ENCODE measurements around the gene TAAR6. TPM values are rescaled to one million over a fixed set of nuclear protein-coding genes. Genes with fewer than 3 reads are reported as not detected.
"Not testable (repeated sequence)": the region's sequence is repeated elsewhere in the genome, so short reads cannot be mapped to it uniquely, and the experiment has no call there.

Gene TAAR6
- not detected for total RNA-seq

GRCh38 chr6:132570221-132570777, at the start of gene TAAR6:
TSS of gene TAAR6 (plus strand) at chr6:132570322. CDS start at chr6:132570322, 0 bp downstream.
- POLR2A ChIA-PET: no interaction called here
- Mint-ChIP-seq H3K9me3 (no peaks in the 10 kb centered on the region), H3K36me3 (ENCODE audit: low read depth) (no peaks in the 10 kb centered on the region), H3K4me3 (no peak within 1 kb of the TSS), H3K27me3 (peaks cover 26% of the 10 kb centered on the region), H3K27ac (no peak within 1 kb of the TSS), H3K4me1 (no peaks in the 10 kb centered on the region)
- CTCF ChIA-PET: no interaction called here
- DNase-seq: no peak

DNA sequence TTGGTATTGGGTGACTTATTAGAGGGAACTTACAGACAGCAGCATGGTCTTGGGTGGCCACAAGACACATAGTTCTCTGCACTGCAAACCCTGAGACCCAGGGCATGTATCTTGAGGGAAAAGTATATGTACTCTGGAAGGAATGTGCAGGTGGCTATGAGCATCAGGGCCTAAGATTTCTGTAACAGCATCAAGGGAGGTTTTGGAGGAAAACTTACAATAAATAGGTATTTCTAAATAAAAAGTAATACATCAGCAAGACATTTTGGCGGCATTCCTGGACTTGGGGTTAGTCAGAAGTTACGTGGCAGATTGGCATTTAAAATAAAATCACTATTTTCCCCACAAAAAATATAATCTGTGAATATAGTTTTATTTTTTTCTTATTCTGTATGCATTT, 49.2 kb upstream of the TAAR6 start:
- CTCF ChIA-PET: interaction anchor here (0.6 kb wide), 1 partner anchor 303 kb away, joined by 6 read pairs; no protein-coding TSS in a partner anchor
- Mint-ChIP-seq H3K27me3 (peaks cover 46% of the 10 kb centered on the region), H3K4me3 (no peak overlapping the region), H3K9me3 (no peaks in the 10 kb centered on the region), H3K4me1 (no peaks in the 10 kb centered on the region), H3K36me3 (ENCODE audit: low read depth) (no peaks in the 10 kb centered on the region), H3K27ac (no peak overlapping the region)
- POLR2A ChIA-PET: no interaction called here
- no peak for DNase-seq

DNA sequence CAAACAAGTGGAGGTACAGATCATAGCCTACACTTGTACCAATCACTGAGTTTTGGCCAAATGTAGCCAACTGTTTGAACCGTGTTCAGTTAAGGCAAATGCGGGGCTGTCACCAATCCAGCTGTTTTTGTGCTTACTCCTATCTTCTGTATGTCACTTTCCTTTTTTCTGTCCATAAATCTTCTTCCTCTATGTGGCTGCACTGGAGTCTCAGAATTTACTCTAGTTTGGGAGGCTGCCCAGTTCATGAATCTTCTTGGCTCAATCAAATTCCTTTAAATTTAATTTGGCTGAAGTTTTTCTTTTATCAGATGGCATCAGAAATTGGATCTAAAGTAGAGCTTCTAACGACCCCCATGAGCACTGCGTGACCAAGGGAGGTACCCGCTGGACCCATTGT, 45.5 kb upstream of the TAAR6 start:
- Mint-ChIP-seq H3K4me1 (no peaks in the 10 kb centered on the region), H3K9me3 (no peaks in the 10 kb centered on the region), H3K27ac (no peak overlapping the region), H3K27me3 (peaks cover 43% of the 10 kb centered on the region), H3K36me3 (ENCODE audit: low read depth) (no peaks in the 10 kb centered on the region), H3K4me3 (no peak overlapping the region)
- ChIA-PET POLR2A (no interaction called here), CTCF (interaction anchor here (1.0 to 2.1 kb wide), 2 partner anchors 244 to 299 kb away, joined by 3 to 6 read pairs; no protein-coding TSS in a partner anchor)
- DNase-seq: no peak

DNA sequence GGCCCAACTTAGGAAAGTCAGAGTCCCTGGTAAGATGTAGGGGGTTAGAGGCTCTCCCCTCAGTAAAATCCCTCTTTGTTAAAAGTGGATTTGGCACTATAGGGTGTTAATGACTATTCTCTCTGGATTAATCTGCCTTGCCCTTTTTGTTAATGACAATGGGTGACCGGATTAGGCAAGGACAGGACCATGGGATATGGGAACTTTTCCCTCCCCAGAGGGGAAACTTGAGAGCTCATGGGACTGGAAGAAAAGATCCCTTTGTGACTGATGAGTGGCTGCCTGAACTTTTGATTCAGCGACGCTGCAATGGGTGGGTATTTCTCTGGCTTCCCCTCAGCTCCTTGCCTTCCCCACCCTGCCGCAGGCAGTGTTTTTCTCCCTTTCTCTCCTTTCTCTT, 44.3 kb upstream of the TAAR6 start:
- H3K27me3 Mint-ChIP-seq: peaks cover 40% of the 10 kb centered on the region
- no peak overlapping the region for H3K4me3 Mint-ChIP-seq
- no peak for DNase-seq
- H3K27ac Mint-ChIP-seq: no peak overlapping the region
- POLR2A ChIA-PET: no interaction called here
- H3K4me1 Mint-ChIP-seq: no peaks in the 10 kb centered on the region
- CTCF ChIA-PET: no interaction called here
- no peaks in the 10 kb centered on the region for H3K36me3 Mint-ChIP-seq (ENCODE audit: low read depth)
- H3K9me3 Mint-ChIP-seq: no peaks in the 10 kb centered on the region

GRCh38 chr6:132526461-132526860, 43.7 kb upstream of the TAAR6 start:
- no peaks in the 10 kb centered on the region for H3K36me3 Mint-ChIP-seq (ENCODE audit: low read depth)
- CTCF ChIA-PET: interaction anchor here (0.9 to 1.8 kb wide), 2 partner anchors 14 to 52 kb away, joined by 3 to 6 read pairs; partner anchors contain the start of gene STX7
- no peaks in the 10 kb centered on the region for H3K4me1 Mint-ChIP-seq
- DNase-seq: no peak
- no peak overlapping the region for H3K4me3 Mint-ChIP-seq
- H3K27me3 Mint-ChIP-seq: peaks cover 38% of the 10 kb centered on the region
- POLR2A ChIA-PET: interaction anchor here (1.0 kb wide), 1 partner anchor 288 kb away, joined by 3 read pairs; the partner anchor contains the start of gene RPS12
- H3K27ac Mint-ChIP-seq: no peak overlapping the region
- no peaks in the 10 kb centered on the region for H3K9me3 Mint-ChIP-seq

GRCh38 chr6:132527791-132528190, 42.3 kb upstream of the TAAR6 start:
- Mint-ChIP-seq H3K27me3 (peaks cover 31% of the 10 kb centered on the region), H3K9me3 (no peaks in the 10 kb centered on the region), H3K4me3 (no peak overlapping the region), H3K36me3 (ENCODE audit: low read depth) (no peaks in the 10 kb centered on the region), H3K27ac (no peak overlapping the region), H3K4me1 (no peaks in the 10 kb centered on the region)
- DNase-seq: no peak
- ChIA-PET CTCF (interaction anchor here (0.8 to 1.8 kb wide), 4 partner anchors 11 to 271 kb away, joined by 3 to 6 read pairs (median 4); partner anchors contain the start of gene STX7), POLR2A (no interaction called here)

DNA sequence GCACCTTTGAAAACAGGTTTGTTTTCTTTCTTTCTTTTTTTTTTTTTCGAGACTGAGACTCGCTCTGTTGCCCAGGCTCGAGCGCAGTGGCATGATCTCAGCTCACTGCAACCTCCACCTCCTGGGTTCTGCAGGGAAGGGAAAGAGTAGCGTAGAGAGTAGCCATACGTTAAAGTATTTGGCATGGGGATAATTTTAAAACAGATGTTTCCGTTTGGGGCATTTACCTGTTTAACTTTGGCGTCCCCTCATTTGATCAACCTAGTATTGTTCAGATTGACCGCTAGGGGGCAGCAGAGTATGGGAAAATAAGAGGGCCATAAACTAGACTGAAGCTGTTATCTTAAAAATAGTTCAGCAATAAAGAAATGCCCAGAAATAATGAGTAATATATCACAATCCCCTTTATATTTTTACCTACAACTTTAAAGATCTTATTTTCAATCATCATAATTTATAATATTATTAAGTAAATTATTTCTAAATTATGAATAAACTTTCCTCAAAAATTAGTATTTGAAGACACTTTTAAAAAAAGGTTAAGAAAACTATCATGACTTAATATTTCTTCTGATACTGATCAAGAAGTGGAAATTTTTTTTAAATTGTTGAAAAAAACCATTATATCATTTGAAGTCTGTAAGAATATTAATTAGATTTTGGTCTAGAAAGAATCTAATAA, 39.7 kb upstream of the TAAR6 start:
- Mint-ChIP-seq H3K36me3 (ENCODE audit: low read depth) (no peaks in the 10 kb centered on the region), H3K4me3 (no peak overlapping the region), H3K27me3 (peaks cover 23% of the 10 kb centered on the region), H3K27ac (no peak overlapping the region), H3K9me3 (no peaks in the 10 kb centered on the region), H3K4me1 (no peaks in the 10 kb centered on the region)
- POLR2A ChIA-PET: interaction anchor here (0.6 to 1.0 kb wide), 3 partner anchors 235 to 284 kb away, joined by 3 read pairs; partner anchors contain the start of gene RPS12
- DNase-seq: peak; percentile 69
- CTCF ChIA-PET: interaction anchor here (0.5 to 1.6 kb wide), 14 partner anchors 11 to 564 kb away, joined by 3 to 13 read pairs (median 4); partner anchors contain the start of genes SLC18B1 and STX7

GRCh38 chr6:132534546-132534945, 35.6 kb upstream of the TAAR6 start:
- H3K9me3 Mint-ChIP-seq; H3K36me3 Mint-ChIP-seq (ENCODE audit: low read depth); CTCF ChIA-PET; H3K27ac Mint-ChIP-seq; POLR2A ChIA-PET; H3K4me3 Mint-ChIP-seq; H3K4me1 Mint-ChIP-seq; DNase-seq: not testable (repeated sequence)
- peaks cover 30% of the 10 kb centered on the region for H3K27me3 Mint-ChIP-seq

- DNase-seq: no peak
- ChIA-PET CTCF (no interaction called here), POLR2A (no interaction called here)
- Mint-ChIP-seq H3K36me3 (ENCODE audit: low read depth) (no peaks in the 10 kb centered on the region), H3K27me3 (peaks cover 32% of the 10 kb centered on the region), H3K27ac (no peak overlapping the region), H3K4me3 (no peak overlapping the region), H3K9me3 (no peaks in the 10 kb centered on the region), H3K4me1 (no peaks in the 10 kb centered on the region)
Observed at GRCh38 chr6:132537145-132537544, 33.0 kb upstream of the TAAR6 start.

DNA sequence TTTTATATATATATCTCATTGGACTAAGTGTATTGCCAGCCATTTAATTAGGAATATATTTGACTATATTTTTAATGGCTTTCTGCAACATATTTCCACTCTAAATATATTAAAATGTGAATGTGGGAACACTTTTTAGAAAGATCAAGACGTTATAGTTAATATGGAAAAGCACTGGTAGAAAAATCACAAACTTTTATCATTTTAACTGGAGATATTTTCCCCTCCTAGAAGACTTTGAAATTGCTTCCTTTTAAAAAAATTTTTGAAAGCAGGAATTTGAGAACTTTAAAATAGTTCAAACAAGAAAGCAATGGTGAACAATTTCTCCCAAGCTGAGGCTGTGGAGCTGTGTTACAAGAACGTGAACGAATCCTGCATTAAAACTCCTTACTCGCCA, 32.1 kb upstream of the TAAR6 start, which contains the start of gene TAAR9:
Gene TAAR9 (plus strand): TSS at position 301 of the 400 bp plus-strand sequence. CDS start 13 bp downstream, at position 314.
- Mint-ChIP-seq H3K4me3 (no peak within 1 kb of the TSS), H3K9me3 (no peaks in the 10 kb centered on the region), H3K36me3 (ENCODE audit: low read depth) (no peaks in the 10 kb centered on the region), H3K27me3 (peaks cover 32% of the 10 kb centered on the region), H3K4me1 (no peaks in the 10 kb centered on the region), H3K27ac (no peak within 1 kb of the TSS)
- DNase-seq: no peak
- POLR2A ChIA-PET: no interaction called here
- CTCF ChIA-PET: no interaction called here

GRCh38 chr6:132544826-132545225, 25.3 kb upstream of the TAAR6 start:
- Mint-ChIP-seq H3K27me3 (peaks cover 31% of the 10 kb centered on the region), H3K36me3 (ENCODE audit: low read depth) (no peaks in the 10 kb centered on the region), H3K9me3 (no peaks in the 10 kb centered on the region), H3K27ac (no peak overlapping the region), H3K4me1 (no peaks in the 10 kb centered on the region), H3K4me3 (no peak overlapping the region)
- ChIA-PET CTCF (interaction anchor here (2.5 kb wide), 1 partner anchor 265 kb away, joined by 6 read pairs; no protein-coding TSS in a partner anchor), POLR2A (interaction anchor here (0.8 kb wide), 1 partner anchor 11 kb away, joined by 3 read pairs; no protein-coding TSS in a partner anchor)
- DNase-seq: no peak

GRCh38 chr6:132548746-132549463, 21.2 kb upstream of the TAAR6 start:
- POLR2A ChIA-PET: no interaction called here
- no peaks in the 10 kb centered on the region for H3K4me1 Mint-ChIP-seq

DNA sequence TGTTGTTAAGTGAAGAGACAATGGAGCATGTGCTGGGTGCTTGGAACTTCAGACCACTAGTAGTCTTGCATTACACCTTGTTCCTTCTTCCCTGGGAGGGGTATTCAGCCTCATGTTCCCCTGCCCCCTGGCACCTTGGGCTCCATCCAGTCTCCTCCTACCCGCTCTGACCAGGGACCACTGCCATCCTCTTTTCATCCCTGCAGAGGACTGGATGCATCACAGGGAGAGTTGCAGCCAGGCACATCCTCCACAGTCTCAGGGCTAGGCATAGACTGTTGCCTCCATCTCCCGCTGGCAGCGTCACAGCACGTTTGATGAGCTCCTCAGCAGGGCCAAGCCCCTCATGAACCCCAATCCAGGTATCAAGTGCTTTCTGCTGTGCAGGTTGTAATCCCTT, 18.9 kb upstream of the TAAR6 start:
- Mint-ChIP-seq H3K27me3 (peaks cover 33% of the 10 kb centered on the region), H3K4me1 (no peaks in the 10 kb centered on the region)
- CTCF ChIA-PET: no interaction called here

More at GRCh38 chr6:132548746-132549463, 21.2 kb upstream of the TAAR6 start:
- no peaks in the 10 kb centered on the region for H3K9me3 Mint-ChIP-seq
- H3K27ac Mint-ChIP-seq: no peak overlapping the region
- DNase-seq: no peak
- no peak overlapping the region for H3K4me3 Mint-ChIP-seq
- peaks cover 27% of the 10 kb centered on the region for H3K27me3 Mint-ChIP-seq
- CTCF ChIA-PET: no interaction called here
- no peaks in the 10 kb centered on the region for H3K36me3 Mint-ChIP-seq (ENCODE audit: low read depth)

More for the DNA sequence above, 18.9 kb upstream of the TAAR6 start:
- DNase-seq: no peak
- Mint-ChIP-seq H3K4me3 (no peak overlapping the region), H3K27ac (no peak overlapping the region), H3K36me3 (ENCODE audit: low read depth) (no peaks in the 10 kb centered on the region), H3K9me3 (no peaks in the 10 kb centered on the region)
- POLR2A ChIA-PET: no interaction called here
